ENCODE results near the gene TMEM44.

GRCh38 chr3:194623449-194624290 lies 9.5 kb downstream of the TMEM44 start:
- TF ChIP-seq CTCF (conservative IDR thresholded peaks at IDR 0.05 in 1 of 2, IDR thresholded peaks at IDR 0.05 in 1 of 2; ENCODE audit: low read depth in 1 of 2, low read length in 2 of 2), result no peak
- no peak for TF ChIP-seq EZH2 (IDR thresholded peaks at IDR 0.05; ENCODE audit: low read length, missing control alignments)

Data from fibroblast of lung (primary cell).